ENCODE measurements around the gene CTPS2.

Gene CTPS2

DNA sequence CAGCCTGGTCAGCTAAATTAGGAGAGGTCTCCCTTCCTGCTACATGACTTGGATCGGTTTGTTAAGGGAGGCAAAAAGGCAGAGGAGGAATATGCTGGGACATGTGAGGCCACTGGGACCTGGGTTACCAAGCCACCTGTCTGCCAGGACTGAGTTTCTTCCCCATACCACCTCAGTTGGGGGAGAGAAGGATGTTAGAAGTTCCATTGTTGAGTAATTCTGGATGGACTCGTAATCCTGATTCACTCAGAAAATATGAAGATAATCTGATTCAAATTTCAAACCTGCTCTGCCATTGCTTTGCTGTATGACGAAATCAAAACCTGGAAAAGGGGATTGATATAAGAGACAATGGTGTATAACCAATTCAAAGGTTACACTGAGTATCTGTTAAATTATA lies 159.9 kb downstream of the CTPS2 start:
- H3K27me3 Mint-ChIP-seq (ENCODE audit: low read depth, poor library complexity): peaks cover 8% of the 10 kb centered on the region
- no peak for DNase-seq
- H3K4me3 Mint-ChIP-seq: no peak overlapping the region
- H3K9me3 Mint-ChIP-seq: peaks cover 38% of the 10 kb centered on the region
- TF ChIP-seq, protein P1, sequence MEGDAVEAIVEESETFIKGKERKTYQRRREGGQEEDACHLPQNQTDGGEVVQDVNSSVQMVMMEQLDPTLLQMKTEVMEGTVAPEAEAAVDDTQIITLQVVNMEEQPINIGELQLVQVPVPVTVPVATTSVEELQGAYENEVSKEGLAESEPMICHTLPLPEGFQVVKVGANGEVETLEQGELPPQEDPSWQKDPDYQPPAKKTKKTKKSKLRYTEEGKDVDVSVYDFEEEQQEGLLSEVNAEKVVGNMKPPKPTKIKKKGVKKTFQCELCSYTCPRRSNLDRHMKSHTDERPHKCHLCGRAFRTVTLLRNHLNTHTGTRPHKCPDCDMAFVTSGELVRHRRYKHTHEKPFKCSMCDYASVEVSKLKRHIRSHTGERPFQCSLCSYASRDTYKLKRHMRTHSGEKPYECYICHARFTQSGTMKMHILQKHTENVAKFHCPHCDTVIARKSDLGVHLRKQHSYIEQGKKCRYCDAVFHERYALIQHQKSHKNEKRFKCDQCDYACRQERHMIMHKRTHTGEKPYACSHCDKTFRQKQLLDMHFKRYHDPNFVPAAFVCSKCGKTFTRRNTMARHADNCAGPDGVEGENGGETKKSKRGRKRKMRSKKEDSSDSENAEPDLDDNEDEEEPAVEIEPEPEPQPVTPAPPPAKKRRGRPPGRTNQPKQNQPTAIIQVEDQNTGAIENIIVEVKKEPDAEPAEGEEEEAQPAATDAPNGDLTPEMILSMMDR (IDR thresholded peaks at IDR 0.05): no peak
- peaks cover 55% of the 10 kb centered on the region for H3K36me3 Mint-ChIP-seq (ENCODE audit: low read depth)
- H3K27ac Mint-ChIP-seq: no peak overlapping the region
- H3K4me1 Mint-ChIP-seq: no peaks in the 10 kb centered on the region

DNA sequence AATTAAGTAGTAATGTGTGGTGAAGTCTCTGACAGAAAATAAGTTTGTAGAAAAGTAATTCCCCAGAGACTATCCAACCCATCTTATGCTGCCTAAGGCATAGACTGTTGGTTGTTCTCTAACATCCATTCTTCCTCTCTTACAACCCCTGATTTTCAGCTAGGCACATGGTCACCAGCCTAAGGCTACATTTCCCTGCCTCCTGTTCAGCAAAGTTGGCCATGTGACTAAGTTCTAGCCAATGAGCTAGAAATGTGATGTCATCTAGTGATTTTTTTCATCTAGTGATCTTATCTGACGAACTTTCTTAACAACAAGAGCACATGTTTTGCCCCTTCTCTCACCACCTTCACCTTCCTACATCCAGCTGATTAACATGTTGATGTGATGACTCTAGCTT lies 164.8 kb downstream of the CTPS2 start:
- H3K27me3 Mint-ChIP-seq (ENCODE audit: low read depth, poor library complexity): peaks cover 4% of the 10 kb centered on the region
- DNase-seq: no peak
- H3K27ac Mint-ChIP-seq: no peak overlapping the region
- TF ChIP-seq, protein P1 (IDR thresholded peaks at IDR 0.05): no peak
- H3K4me3 Mint-ChIP-seq: no peak overlapping the region
- no peaks in the 10 kb centered on the region for H3K4me1 Mint-ChIP-seq
- peaks cover 38% of the 10 kb centered on the region for H3K36me3 Mint-ChIP-seq (ENCODE audit: low read depth)
- peaks cover 14% of the 10 kb centered on the region for H3K9me3 Mint-ChIP-seq

DNA sequence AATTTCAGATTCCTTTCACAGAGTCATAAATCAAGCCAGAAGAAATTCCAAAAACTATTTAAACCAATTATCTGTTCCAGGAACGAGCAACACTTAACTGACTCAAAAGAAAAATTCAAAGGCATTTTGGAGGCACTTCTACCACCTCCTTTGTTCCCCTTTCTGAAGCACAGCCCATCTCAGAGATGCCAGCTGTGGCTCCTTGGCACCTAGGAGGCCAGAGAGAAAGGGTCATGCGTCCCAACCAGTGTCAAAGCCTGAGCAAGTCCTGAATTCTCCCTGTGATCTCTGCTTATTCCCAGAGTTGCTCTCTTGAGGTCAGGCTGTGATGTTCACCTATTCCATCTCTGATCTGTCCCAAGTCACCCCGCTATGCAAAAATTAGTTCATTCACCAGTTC lies 167.5 kb downstream of the CTPS2 start:
- no peak for DNase-seq
- Mint-ChIP-seq H3K27ac (no peak overlapping the region), H3K36me3 (ENCODE audit: low read depth) (peaks cover 12% of the 10 kb centered on the region), H3K9me3 (peaks cover 2% of the 10 kb centered on the region), H3K27me3 (ENCODE audit: low read depth, poor library complexity) (peaks cover 4% of the 10 kb centered on the region), H3K4me1 (no peaks in the 10 kb centered on the region), H3K4me3 (no peak overlapping the region)
- TF ChIP-seq, protein P1 (IDR thresholded peaks at IDR 0.05): no peak

Measured in nephron progenitor cell (in vitro differentiated cells).